GM12878 (cell line): ENCODE results near the gene SNX8. TPM values are rescaled to one million over a fixed set of nuclear protein-coding genes. Genes with fewer than 3 reads are reported as not detected.

Experiments used
- ATF7 ChIP-seq: fragments of 450-650 bp; IDR thresholded peaks from 2 replicates; pipeline ENCODE4 v1.6.1; 2016; ENCODE audit warnings: low read depth, mild to moderate bottlenecking
- BHLHE40 ChIP-seq, 2 experiments: fragments of 450-650 bp in 1 of 2; IDR thresholded peaks; 2 replicates each; pipeline ENCODE4 v1.6.1; 2011 to 2017; ENCODE audit warnings: low read depth in 2 of 2, borderline replicate concordance in 1 of 2, improper control_type of control experiment in 1 of 2, low read length in 1 of 2, mild to moderate bottlenecking in 1 of 2
- CBFB ChIP-seq: IDR thresholded peaks from 2 replicates; pipeline ENCODE4 v1.6.1; 2016; ENCODE audit warnings: antibody characterized with exemption, low read depth
- CHD2 ChIP-seq: IDR thresholded peaks from 2 replicates; pipeline ENCODE4 v1.6.1; 2011; ENCODE audit warnings: low read depth, low read length, improper control_type of control experiment, borderline replicate concordance
- EZH2 ChIP-seq: IDR thresholded peaks from 2 replicates; pipeline ENCODE4 v1.6.1; 2012; ENCODE audit warnings: low read depth, mild to moderate bottlenecking, control low read depth, inconsistent platforms, low read length, borderline replicate concordance; ENCODE audit not compliant: control insufficient read depth
- HDAC2 ChIP-seq: fragments of 200-600 bp; sonication (generic); IDR thresholded peaks from 2 replicates; pipeline ENCODE4 v1.6.1; 2017
- JUND ChIP-seq: IDR thresholded peaks from 2 replicates; pipeline ENCODE4 v1.6.1; 2012; ENCODE audit warnings: low read depth, mild to moderate bottlenecking, low read length, improper control_type of control experiment, moderate library complexity
- KLF5 ChIP-seq: fragments of 450-650 bp; IDR thresholded peaks from 2 replicates; pipeline ENCODE4 v1.6.1; 2014; ENCODE audit warnings: mild to moderate bottlenecking; ENCODE audit not compliant: partially characterized antibody
- MEF2A ChIP-seq: IDR thresholded peaks from 2 replicates; pipeline ENCODE4 v1.6.1; 2011; ENCODE audit warnings: low read depth, mild to moderate bottlenecking, low read length, moderate library complexity; ENCODE audit not compliant: insufficient read depth
- MEF2B ChIP-seq: fragments of 450-650 bp; IDR thresholded peaks from 2 replicates; pipeline ENCODE4 v1.6.1; 2018; ENCODE audit warnings: mild to moderate bottlenecking, moderate library complexity; ENCODE audit not compliant: partially characterized antibody, poor library complexity, severe bottlenecking
- MTA3 ChIP-seq: IDR thresholded peaks from 2 replicates; pipeline ENCODE4 v1.6.1; 2012; ENCODE audit warnings: low read length, inconsistent platforms, borderline replicate concordance
- MYB ChIP-seq: fragments of 150-350 bp; IDR thresholded peaks from 2 replicates; pipeline ENCODE4 v1.6.1; 2014; ENCODE audit warnings: mild to moderate bottlenecking, low read depth, low read length, borderline replicate concordance
- NR2C1 ChIP-seq: fragments of 450-650 bp; IDR thresholded peaks from 2 replicates; pipeline ENCODE4 v1.6.1; 2017; ENCODE audit warnings: antibody characterized with exemption, mild to moderate bottlenecking, moderate library complexity
- PAX8 ChIP-seq: fragments of 450-650 bp; IDR thresholded peaks from 2 replicates; pipeline ENCODE4 v1.6.1; 2017; ENCODE audit warnings: mild to moderate bottlenecking, moderate library complexity
- POLR2A ChIP-seq: IDR thresholded peaks from 2 replicates; pipeline ENCODE4 v1.6.1; 2011; ENCODE audit warnings: low read depth, mild to moderate bottlenecking, low read length
- RAD21 ChIP-seq: IDR thresholded peaks from 2 replicates; pipeline ENCODE4 v1.6.1; 2011; ENCODE audit warnings: mild to moderate bottlenecking, low read depth, low read length, moderate library complexity; ENCODE audit not compliant: insufficient read depth
- RB1 ChIP-seq: fragments of 450-650 bp; formaldehyde crosslinking; IDR thresholded peaks from 2 replicates; pipeline ENCODE4 v1.6.1; 2017; ENCODE audit warnings: mild to moderate bottlenecking, borderline replicate concordance
- RCOR1 ChIP-seq: conservative IDR thresholded peaks from 2 replicates; pipeline ENCODE4 v1.6.1; 2012; ENCODE audit warnings: low read depth, low read length, improper control_type of control experiment
- SRF ChIP-seq, 2 experiments: IDR thresholded peaks; 2 replicates each; pipeline ENCODE4 v1.6.1; 2011; ENCODE audit warnings: low read depth in 2 of 2, low read length in 2 of 2, mild to moderate bottlenecking in 1 of 2, moderate library complexity in 1 of 2
- SUPT20H ChIP-seq: IDR thresholded peaks from 2 replicates; pipeline ENCODE4 v1.6.1; 2011; ENCODE audit warnings: low read depth, mild to moderate bottlenecking, low read length, moderate library complexity, borderline replicate concordance; ENCODE audit not compliant: control insufficient read depth
- TAF1 ChIP-seq: IDR thresholded peaks from 2 replicates; pipeline ENCODE4 v1.6.1; 2011; ENCODE audit warnings: mild to moderate bottlenecking, low read depth, low read length, borderline replicate concordance
- USF1 ChIP-seq: IDR thresholded peaks from 2 replicates; pipeline ENCODE4 v1.6.1; 2011; ENCODE audit warnings: borderline replicate concordance, low read depth, mild to moderate bottlenecking, moderate library complexity, mixed read lengths, low read length; ENCODE audit not compliant: insufficient read depth; ENCODE audit errors: extremely low read length
- ZZZ3 ChIP-seq: IDR thresholded peaks from 2 replicates; pipeline ENCODE4 v1.6.1; 2011; ENCODE audit warnings: low read depth; ENCODE audit not compliant: control insufficient read depth, insufficient read length
- polyA plus RNA-seq, 11 experiments: library from polyadenylated mRNA; depleted of rRNA in 4 of 11; unstranded in 6 of 11; stranded (reverse) in 5 of 11; fragments of >200 nt; fragmentation: Nextera tagmentation in 4 of 11; fragmentation: Illumina TruSeq in 1 of 11; extraction: Ambion mirVana in 4 of 11; extraction: Trizol in 1 of 11; gene quantifications; 1 replicate in 1 of 11; 2 replicates in 10 of 11; pipeline versions ENCODE4 v1.2.1 to v1.2.3, GENCODE V29; 2011 to 2016; ENCODE audit warnings: inconsistent platforms in 2 of 11, missing spikeins in 2 of 11, low read depth in 1 of 11
- total RNA-seq, 4 experiments: library from RNA; depleted of rRNA in 3 of 4; stranded (reverse); fragments of >200 nt in 3 of 4; fragmentation: Illumina TruSeq in 1 of 4; extraction: Trizol in 1 of 4; gene quantifications; 2 replicates each; pipeline versions ENCODE4 v1.2.1 to v1.2.3, GENCODE V29; 2013 to 2021
- TF ChIP-seq, protein P1 (sequence below): IDR thresholded peaks from 2 replicates; pipeline ENCODE4 v1.6.1; 2012; ENCODE audit warnings: low read depth, low read length, improper control_type of control experiment
- TF ChIP-seq, protein P2 (sequence below): fragments of 450-650 bp; IDR thresholded peaks from 2 replicates; pipeline ENCODE4 v1.6.1; 2016; ENCODE audit warnings: mild to moderate bottlenecking
- TF ChIP-seq, protein P3 (sequence below): IDR thresholded peaks from 2 replicates; pipeline ENCODE4 v1.6.1; 2011; ENCODE audit warnings: low read depth, mild to moderate bottlenecking, low read length, moderate library complexity, borderline replicate concordance; ENCODE audit errors: extremely low read depth

The SNX8 gene
- total and polyA plus RNA-seq, 10 of the 15 experiments (the other 5 are each of a cell fraction or from before 2014, with no cell fraction given), result 6.4 to 210 (median 97.6) TPM

DNA sequence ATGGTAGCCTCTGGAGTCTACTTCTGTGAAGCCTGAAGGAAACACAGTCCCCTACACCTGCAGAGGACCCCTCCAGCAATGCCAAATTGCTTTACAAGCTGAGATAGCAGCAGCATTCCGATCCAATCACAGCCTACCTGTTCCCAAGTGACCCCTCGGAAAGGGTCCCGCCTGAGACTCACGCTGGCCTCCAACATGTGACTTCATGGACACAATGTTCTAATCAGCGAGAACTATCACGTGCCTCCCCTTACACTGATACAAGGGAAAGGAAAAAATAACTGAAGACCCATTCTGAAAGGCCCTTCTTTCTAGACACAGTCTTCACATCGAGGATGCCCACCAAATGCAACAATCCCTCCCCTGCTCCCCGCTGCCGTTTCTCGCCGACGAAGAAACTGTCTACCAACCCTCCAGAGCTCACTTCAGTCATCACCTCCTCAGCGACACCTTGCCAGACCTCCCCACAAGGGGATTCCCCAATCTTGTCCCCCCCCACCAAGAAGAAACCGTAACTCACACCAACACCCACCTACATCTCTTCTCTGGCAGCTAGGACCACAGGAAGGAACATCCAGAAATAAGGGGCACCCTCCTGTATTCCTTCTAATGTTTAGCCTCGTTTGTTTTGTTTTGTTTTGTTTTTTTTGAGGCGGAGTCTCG, 1.8 kb downstream of the SNX8 start (continued):
- TF ChIP-seq CHD2 (no peak), ZZZ3 (no peak), RAD21 (no peak), HDAC2 (no peak), RCOR1 (no peak), MEF2B (no peak), RB1 (no peak), NR2C1 (no peak), JUND (no peak), POLR2A (peak; percentile 60), CBFB (no peak), SUPT20H (no peak), USF1 (peak; percentile 28), MTA3 (no peak), PAX8 (no peak), MYB (no peak), EZH2 (no peak), TAF1 (peak; percentile 40; the same call in 1 of the 2 replicates), ATF7 (peak; percentile 51; the same call in 1 of the 2 replicates), BHLHE40 (IDR thresholded peaks at IDR 0.05; ENCODE audit: borderline replicate concordance in 1 of 2, low read depth in 2 of 2, low read length in 1 of 2) (peak; percentile 28 to 87; a peak in 2 of 4 replicates), KLF5 (no peak), SRF (IDR thresholded peaks at IDR 0.05; ENCODE audit: low read depth in 2 of 2, low read length in 2 of 2) (no peak), MEF2A (no peak)
- TF ChIP-seq, protein P1, sequence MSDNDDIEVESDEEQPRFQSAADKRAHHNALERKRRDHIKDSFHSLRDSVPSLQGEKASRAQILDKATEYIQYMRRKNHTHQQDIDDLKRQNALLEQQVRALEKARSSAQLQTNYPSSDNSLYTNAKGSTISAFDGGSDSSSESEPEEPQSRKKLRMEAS, result peak; percentile 25; the same call in 1 of the 2 replicates
- TF ChIP-seq, protein P2, sequence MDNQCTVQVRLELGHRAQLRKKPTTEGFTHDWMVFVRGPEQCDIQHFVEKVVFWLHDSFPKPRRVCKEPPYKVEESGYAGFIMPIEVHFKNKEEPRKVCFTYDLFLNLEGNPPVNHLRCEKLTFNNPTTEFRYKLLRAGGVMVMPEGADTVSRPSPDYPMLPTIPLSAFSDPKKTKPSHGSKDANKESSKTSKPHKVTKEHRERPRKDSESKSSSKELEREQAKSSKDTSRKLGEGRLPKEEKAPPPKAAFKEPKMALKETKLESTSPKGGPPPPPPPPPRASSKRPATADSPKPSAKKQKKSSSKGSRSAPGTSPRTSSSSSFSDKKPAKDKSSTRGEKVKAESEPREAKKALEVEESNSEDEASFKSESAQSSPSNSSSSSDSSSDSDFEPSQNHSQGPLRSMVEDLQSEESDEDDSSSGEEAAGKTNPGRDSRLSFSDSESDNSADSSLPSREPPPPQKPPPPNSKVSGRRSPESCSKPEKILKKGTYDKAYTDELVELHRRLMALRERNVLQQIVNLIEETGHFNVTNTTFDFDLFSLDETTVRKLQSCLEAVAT, result no peak; the same call in 1 of the 2 replicates
- TF ChIP-seq, protein P3, sequence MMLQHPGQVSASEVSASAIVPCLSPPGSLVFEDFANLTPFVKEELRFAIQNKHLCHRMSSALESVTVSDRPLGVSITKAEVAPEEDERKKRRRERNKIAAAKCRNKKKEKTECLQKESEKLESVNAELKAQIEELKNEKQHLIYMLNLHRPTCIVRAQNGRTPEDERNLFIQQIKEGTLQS, result no peak
